Epidermal melanocyte (primary cell): ENCODE measurements around the gene CCDC102B.
"Not testable (repeated sequence)": the region's sequence is repeated elsewhere in the genome, so short reads cannot be mapped to it uniquely, and the experiment has no call there.

Experiments used
- DNase-seq: peaks from one replicate; pipeline ENCODE4 v3.0.0; 2011; ENCODE audit warnings: low spot score; ENCODE audit not compliant: insufficient read length

CCDC102B gene

DNA sequence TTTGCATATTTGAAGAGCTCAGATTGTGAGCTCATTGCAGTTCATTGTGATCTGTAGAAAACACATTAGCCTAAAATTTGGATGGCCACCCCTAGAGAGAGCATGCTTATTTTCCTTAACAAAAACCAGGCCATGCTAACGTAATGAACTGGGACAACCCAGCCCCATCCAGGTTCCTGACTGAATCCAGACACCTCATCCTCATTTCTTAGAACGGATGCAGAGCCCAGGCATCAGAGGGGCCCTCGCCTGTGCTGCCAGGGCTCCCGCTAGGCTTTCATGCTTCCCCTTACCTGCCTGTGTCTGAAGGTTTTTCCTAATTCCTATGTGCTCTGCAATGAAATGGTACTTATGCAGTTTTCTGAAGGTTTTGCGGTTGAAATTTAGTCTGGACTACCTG, 171.1 kb downstream of the CCDC102B start:
- DNase-seq, result no peak

DNA sequence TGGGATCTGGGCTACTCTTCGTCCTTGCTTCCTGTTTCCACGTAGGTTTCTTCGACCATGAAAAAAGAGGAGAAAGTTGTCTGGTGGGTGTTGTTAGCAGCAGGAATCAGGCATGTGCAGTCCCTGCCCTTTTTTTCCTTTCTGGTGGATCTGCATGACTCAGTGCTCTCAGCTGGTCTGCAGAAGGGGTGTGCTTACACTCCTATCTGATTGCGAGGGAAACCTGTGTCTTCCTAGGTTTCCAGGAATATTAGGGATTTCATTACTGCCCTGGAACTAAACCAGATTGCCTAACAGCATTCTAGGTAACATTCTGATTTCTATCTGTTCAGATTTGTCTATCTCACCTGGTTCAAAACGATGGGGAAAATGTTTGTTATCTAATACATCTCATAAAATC, 174.3 kb downstream of the CCDC102B start:
- DNase-seq, result no peak

GRCh38 chr18:68979737-68980136, 181.9 kb downstream of the CCDC102B start:
- no peak for DNase-seq

- DNase-seq, result no peak
These were observed 185.2 kb downstream of the CCDC102B start for GRCh38 chr18:68983126-68983525.

DNA sequence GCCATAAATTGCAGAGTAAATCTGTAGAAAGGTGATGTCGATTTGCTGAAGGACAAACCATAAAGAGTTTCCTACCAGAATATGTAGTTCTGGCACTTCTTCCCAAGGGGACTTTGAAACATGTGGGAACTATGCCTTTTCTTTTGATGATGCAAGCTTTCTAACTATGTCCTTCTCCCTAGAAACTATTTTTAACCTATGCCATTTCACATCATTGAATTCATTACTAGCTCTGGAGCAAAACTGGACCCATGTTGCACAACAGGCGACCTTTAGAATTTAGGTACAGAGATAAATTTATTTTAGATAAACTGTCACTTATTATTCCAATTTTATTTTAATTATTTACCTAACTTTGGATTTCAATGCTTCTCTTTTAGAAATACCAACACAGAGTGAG, 186.5 kb downstream of the CCDC102B start:
- DNase-seq, result no peak

DNA sequence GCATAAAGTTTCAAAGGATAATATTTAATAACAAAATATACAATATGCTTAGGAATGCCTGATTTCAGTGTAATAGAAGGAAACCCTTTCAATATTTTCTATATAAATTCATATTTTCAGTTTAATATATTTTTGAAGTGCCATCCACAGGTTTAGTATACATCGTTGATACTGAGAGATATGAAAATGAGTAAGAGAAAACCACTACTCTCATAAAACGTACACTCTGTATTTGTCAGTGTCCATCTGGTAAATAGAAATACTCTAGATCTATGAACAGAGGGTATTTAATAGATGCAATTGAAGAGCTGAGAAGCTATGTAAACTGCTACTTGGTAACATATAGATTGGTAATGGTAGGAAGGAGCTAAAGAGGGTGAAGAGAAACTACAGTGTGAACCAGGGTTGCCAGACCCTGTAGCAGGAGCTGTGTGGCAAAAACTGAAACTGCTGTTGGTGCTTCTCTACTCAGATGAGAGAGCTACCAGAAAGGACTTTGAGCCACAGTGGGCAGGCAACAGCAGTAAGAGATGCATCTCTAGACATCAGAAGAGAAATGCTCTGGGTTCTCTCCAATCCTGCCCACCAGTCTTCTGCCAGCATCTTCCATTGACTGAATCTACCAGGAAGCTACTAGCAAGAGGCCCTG, 187.4 kb downstream of the CCDC102B start:
- DNase-seq, result no peak

- DNase-seq, result no peak
These were observed 193.4 kb downstream of the CCDC102B start for GRCh38 chr18:68991286-68991685.

DNA sequence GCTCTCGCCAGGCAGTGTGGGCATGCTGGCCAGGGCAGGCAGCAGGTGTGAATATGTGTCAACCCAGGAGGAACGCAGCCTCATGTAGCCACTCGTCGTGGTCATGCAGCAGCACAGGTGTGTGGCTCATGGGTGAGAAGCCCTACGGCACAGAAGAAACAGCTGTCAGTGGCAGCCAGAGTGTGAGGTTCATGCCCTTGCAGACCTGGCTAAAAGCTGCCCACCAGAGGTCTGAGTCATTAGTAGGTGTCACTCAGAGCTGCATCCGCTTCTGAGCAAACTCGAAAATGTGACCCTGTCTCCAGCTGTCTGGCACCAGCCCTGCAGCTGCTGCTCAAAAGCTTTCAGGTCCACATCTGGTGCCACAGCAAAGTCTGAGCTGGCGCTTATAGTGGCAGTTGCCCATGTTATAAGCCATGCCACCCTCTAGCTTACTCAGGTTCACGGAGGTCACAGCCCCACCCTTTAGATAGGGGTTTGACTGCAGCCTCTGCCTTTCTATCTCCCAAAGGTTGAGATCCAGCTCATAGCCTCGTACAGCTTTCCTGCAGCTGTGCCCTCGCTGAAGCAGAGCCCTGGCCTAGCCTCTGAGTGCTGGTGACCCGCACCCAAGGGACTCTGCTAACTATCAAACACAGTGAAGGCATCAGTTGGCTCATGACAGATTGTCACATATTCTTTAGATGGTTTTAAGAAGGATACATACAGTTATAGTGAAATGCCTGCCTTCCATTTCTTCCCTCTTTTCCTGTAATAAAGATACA, 195.0 kb downstream of the CCDC102B start:
- no peak for DNase-seq

DNA sequence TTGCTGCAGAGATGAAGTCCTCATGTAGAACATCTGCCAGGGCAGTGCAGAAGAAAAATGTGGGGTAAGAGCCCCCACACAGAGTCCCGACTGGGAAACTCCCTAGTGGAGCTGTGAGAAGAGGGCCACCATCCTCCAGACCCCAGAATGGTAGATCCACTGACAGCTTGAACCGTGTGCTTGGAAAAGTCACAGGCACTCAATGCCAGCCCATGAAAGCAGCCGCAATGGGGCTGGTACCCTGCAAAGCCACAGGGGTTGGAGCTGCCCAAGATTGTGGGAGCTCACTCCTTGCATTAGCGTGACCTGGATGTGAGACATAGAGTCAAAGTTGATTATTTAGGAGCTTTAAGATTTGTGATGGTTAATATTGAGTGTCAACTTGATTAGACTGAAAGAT, 197.8 kb downstream of the CCDC102B start:
- DNase-seq, result no peak

- no peak for DNase-seq
These were observed 200.0 kb downstream of the CCDC102B start for GRCh38 chr18:68997845-68998244.

- no peak for DNase-seq
These were observed 202.5 kb downstream of the CCDC102B start for GRCh38 chr18:69000366-69000765.

DNA sequence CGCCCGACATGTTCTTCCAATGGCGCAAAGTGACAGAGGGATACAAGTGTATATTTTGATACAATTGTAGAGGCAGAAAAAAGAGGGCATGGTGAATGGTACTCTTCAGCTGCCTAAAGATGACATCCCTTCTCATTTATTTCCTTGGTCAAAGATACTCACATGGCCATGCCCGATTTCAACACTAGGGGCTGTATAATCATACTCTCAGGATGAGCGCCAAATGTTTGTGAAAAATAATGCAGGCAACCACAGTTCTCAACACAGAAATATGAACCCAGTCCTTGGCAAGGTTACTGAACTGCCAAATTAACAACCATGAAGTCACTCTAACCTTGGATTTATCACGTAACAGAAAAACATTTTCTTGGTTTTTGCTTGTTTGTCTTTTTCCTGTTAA, 204.4 kb downstream of the CCDC102B start:
- DNase-seq, result no peak

- DNase-seq, result not testable (repeated sequence)
These were observed 208.3 kb downstream of the CCDC102B start for GRCh38 chr18:69006212-69006611.

DNA sequence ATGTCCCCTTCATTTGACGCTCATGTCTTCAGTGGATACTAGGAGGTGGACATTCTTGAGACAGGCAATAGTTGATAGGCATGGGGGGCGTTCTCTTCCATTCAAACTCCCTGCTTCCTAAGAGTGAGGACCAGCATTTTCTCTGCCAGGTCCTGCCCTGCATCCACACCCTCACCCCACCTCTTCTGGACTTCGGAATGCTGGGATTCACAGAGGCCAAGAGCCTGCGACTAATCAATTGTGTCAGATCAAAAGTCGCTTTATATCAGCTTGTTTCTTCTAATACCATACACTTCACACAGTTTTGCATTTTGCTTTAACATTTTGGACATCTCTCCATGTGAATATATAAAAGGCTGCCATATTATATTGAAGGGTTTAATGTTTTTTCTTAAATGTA, 210.7 kb downstream of the CCDC102B start:
- DNase-seq, result no peak

GRCh38 chr18:69021211-69021805, 223.4 kb downstream of the CCDC102B start:
- no peak for DNase-seq

- DNase-seq, result no peak
These were observed 224.5 kb downstream of the CCDC102B start for GRCh38 chr18:69022426-69022825.

DNA sequence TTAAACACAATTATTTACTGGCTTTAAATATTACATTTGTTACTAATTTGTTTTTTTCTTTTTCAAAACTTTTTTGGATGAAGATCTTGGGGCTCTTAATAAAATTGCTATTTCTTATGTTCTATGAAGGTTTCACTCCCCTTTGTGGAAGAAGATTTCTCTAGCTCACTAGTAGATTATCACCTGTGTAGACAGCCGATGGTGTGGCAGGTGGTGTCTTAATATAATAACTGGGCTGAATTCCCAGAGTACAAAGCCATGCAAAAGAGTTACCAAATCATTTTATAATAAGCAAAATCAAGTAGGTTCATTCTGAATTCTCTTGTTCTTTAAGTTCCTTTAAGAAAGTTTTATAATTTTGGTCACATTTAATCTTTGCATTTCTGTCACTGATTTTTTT, 233.7 kb downstream of the CCDC102B start:
- no peak for DNase-seq

DNA sequence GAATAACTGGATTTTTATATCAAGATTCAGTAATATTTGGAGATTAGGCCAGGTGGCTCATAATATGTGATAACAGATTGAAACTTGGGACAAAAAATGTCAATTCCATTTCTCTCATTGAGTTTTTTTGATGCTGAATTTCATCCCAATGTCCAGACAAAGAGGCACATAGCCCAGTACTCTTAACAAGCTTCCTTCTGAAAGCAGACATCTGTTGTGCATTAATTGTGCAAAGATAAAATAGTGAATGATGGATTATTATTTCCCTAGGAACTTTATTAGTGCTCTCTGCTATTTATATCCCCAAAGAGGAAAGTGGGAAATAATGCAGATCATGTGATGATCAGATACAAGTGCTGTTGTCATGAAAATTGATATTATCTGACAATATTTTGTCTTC, 234.1 kb downstream of the CCDC102B start:
- DNase-seq, result no peak

DNA sequence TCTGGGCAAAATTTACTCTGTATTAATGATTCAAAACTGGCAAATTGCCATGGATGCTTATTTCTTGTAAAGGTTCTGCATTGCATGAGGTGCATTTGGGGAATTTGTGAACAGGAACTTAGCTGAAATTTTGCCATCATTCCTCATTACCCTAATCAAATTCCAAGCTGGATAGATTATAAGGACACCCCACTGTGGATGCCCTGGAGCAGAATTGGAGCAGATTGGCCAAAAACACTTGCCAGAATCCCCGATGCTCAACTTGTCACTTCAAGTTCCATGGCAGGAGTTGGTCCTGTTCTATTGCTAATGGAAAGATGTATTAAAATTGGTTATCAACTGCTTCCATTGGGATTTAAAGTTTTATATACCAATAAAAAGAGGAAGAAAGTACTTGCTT, 237.9 kb downstream of the CCDC102B start:
- DNase-seq, result no peak

DNA sequence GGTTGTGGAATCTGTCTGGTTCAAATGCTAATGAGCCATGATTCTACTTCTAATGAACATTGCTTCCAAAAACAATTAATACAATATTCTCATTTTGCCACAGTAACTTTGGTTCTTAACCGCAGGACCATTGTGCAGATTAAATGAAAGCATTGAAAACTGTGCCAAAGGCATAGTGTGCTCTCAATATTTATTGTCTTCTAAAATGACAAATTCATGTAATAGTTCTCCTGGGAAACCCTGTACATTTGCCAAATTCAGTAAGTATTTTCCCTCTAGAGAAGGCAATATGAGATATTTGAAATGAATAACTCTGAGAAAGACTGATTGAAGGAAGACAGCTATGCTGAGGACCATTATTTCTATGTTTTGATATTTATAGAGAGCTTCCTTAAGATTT, 246.3 kb downstream of the CCDC102B start:
- no peak for DNase-seq

DNA sequence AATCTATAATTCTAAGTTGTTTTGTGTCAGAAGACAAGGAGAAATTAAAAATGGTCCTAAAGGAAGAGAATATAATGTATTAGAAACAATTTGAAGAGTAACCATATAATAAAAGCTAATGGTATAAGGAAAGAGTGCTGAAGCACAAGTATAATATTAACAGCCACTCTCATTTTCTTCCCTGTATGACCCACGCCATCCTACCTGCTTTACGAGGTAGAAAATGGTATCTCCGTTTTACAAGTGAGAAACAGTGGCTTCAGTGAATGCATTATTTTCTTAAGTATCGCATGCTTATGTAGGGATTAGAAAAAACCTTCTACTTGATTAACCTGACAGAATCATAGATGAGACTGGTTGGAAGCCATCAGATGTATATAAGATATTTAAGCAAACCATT, 266.2 kb downstream of the CCDC102B start:
- DNase-seq, result no peak

DNA sequence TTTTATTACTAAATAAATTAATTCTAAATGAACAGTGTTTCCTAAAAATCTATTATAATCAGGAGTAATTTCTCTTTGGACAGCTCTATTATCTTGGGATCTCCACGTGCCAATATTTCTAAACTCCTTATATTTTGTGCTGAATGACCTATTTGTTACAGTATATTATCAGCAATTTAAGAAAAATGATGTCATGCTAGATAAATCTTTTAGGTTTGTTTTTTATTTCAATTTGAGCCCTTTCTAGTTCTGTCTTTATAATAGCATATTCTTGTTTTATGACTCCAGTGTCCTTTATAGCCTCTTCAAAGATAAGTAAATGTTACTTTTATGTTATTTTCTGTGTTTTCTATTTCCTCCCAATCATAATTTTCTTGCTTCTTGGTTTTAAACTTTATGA, 269.2 kb downstream of the CCDC102B start:
- DNase-seq, result no peak

GRCh38 chr18:69071680-69072079, 273.8 kb downstream of the CCDC102B start:
- no peak for DNase-seq
